GM12872 (cell line): Measurements from ENCODE around the gene AVPR2.

Source experiments
- CTCF ChIP-seq: IDR thresholded peaks from 3 replicates; pipeline ENCODE4 v1.5.1; 2011; ENCODE audit warnings: low read depth, mild to moderate bottlenecking, low read length, moderate library complexity; ENCODE audit not compliant: insufficient read depth

AVPR2 gene

DNA sequence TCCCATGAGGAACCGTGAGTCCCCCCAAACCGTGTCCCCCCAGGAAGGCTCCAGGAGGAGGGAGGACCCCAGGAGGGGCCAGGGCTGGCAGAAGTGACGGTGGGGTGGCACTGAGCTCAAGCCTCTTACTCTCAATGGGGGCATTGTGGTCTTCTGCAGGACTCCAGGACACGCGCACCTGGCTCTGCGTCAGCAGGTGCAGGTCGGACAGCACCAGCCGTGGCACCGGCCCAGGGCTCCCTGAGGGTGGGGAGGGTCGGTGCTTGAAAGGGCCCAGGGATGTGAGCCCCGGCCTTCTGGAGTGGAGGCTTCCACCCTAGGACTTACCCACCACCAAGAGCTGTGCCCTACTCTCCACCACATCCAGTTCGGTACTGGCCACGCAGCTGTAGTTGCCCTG is 36.8 kb upstream of the AVPR2 start:
- no peak for TF ChIP-seq CTCF

GRCh38 chrX:153868576-153869472 is 35.6 kb upstream of the AVPR2 start:
- TF ChIP-seq CTCF: no peak

- TF ChIP-seq CTCF: no peak
Measured at GRCh38 chrX:153869473-153870287, 34.8 kb upstream of the AVPR2 start.

- no peak for TF ChIP-seq CTCF
Measured at GRCh38 chrX:153870288-153870690, 34.2 kb upstream of the AVPR2 start.

GRCh38 chrX:153870791-153871360 is 33.6 kb upstream of the AVPR2 start:
- TF ChIP-seq CTCF: no peak

DNA sequence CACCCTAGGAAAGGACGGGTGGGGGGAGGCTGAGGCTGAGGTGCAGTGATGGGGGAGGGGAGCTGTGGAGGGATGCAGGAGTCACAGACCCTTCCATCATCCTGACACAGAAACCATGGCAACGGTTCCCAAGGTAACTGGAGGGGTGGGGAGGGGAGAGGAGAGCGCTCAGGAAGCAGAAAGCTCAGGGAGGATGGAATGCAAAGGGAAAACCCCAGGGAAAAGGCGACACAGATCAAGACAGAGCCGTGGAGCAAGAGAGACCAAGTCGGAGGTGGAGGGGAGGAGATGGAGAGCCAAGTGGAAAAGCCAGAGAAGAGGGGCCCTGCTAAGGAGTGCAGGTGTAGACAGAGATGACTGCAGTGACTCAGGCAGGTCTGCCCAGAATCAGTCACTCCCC is 33.0 kb upstream of the AVPR2 start:
- no peak for TF ChIP-seq CTCF
